Hepatocyte (in vitro differentiated cells): Measurements from ENCODE around the gene BBS10.

Source experiments
- EZH2 ChIP-seq: fragments of 200-600 bp; sonication (generic); IDR thresholded peaks from 2 replicates; pipeline ENCODE4 v1.6.1; 2016; ENCODE audit warnings: antibody characterized with exemption, mild to moderate bottlenecking, borderline replicate concordance
- TF ChIP-seq, protein P1 (sequence below): fragments of 200-600 bp; sonication (generic); IDR thresholded peaks from 2 replicates; pipeline ENCODE4 v1.5.1; 2016; ENCODE audit warnings: antibody characterized with exemption, mild to moderate bottlenecking; ENCODE audit not compliant: poor library complexity

GRCh38 chr12:76346236-76346635, 2.0 kb downstream of the BBS10 start:
- TF ChIP-seq, protein P1, sequence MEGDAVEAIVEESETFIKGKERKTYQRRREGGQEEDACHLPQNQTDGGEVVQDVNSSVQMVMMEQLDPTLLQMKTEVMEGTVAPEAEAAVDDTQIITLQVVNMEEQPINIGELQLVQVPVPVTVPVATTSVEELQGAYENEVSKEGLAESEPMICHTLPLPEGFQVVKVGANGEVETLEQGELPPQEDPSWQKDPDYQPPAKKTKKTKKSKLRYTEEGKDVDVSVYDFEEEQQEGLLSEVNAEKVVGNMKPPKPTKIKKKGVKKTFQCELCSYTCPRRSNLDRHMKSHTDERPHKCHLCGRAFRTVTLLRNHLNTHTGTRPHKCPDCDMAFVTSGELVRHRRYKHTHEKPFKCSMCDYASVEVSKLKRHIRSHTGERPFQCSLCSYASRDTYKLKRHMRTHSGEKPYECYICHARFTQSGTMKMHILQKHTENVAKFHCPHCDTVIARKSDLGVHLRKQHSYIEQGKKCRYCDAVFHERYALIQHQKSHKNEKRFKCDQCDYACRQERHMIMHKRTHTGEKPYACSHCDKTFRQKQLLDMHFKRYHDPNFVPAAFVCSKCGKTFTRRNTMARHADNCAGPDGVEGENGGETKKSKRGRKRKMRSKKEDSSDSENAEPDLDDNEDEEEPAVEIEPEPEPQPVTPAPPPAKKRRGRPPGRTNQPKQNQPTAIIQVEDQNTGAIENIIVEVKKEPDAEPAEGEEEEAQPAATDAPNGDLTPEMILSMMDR, result no peak
- no peak for TF ChIP-seq EZH2
